ENCODE results near the gene BHLHE41.

- no peak for TF ChIP-seq EZH2 (IDR thresholded peaks at IDR 0.05; ENCODE audit: borderline replicate concordance)
- no peak for TF ChIP-seq CTCF (IDR thresholded peaks at IDR 0.05; ENCODE audit: poor library complexity)
Measured at GRCh38 chr12:26143291-26143690, 18.5 kb upstream of the BHLHE41 start.

Data from hepatocyte (in vitro differentiated cells).